HTR-8/SVneo (cell line): ENCODE measurements around the gene LRRC39.

Source experiments
- DNase-seq: peaks from one replicate; pipeline ENCODE4 v3.0.0; 2011; ENCODE audit warnings: low spot score, mixed read lengths; ENCODE audit not compliant: insufficient read length
- FAIRE-seq: peaks from 2 replicates; lab custom pipeline; 2011; peaks lifted over from hg19 to GRCh38; lab: Jason Lieb, UNC

Gene LRRC39

GRCh38 chr1:100152271-100152670 lies 25.8 kb downstream of the LRRC39 start:
- FAIRE-seq: no peak

GRCh38 chr1:100151679-100152078 lies 26.4 kb downstream of the LRRC39 start:
- FAIRE-seq: no peak

More at GRCh38 chr1:100152271-100152670, 25.8 kb downstream of the LRRC39 start:
- no peak for DNase-seq

GRCh38 chr1:100147875-100148274 lies 30.2 kb downstream of the LRRC39 start:
- DNase-seq (no peak), FAIRE-seq (no peak)

More at GRCh38 chr1:100151679-100152078, 26.4 kb downstream of the LRRC39 start:
- no peak for DNase-seq

- no peak for DNase-seq
- FAIRE-seq: no peak
Observed at GRCh38 chr1:100146958-100147357, 31.1 kb downstream of the LRRC39 start.

- DNase-seq: no peak
- FAIRE-seq: no peak
Observed at GRCh38 chr1:100145116-100145515, 32.9 kb downstream of the LRRC39 start.

GRCh38 chr1:100142343-100142742 lies 35.7 kb downstream of the LRRC39 start:
- FAIRE-seq (no peak), DNase-seq (no peak)

GRCh38 chr1:100141192-100141591 lies 36.9 kb downstream of the LRRC39 start:
- DNase-seq: no peak
- FAIRE-seq: no peak

- DNase-seq (no peak), FAIRE-seq (no peak)
Observed at GRCh38 chr1:100137602-100138001, 40.5 kb downstream of the LRRC39 start.

- FAIRE-seq (no peak), DNase-seq (no peak)
Observed at GRCh38 chr1:100134872-100135271, 43.2 kb downstream of the LRRC39 start.

GRCh38 chr1:100132566-100133477 lies 45.2 kb downstream of the LRRC39 start, which contains the start of the genes SASS6 and TRMT13:
Gene SASS6, minus strand, starts transcription at chr1:100132930. Its CDS starts 116 bp downstream, at chr1:100132814.
Gene TRMT13, plus strand, starts transcription at chr1:100133163. Its CDS starts 6 bp downstream, at chr1:100133169.
- DNase-seq (peak; percentile 75), FAIRE-seq (no peak)

- FAIRE-seq: no peak
- DNase-seq: no peak
Observed at GRCh38 chr1:100131623-100132022, 46.4 kb downstream of the LRRC39 start.

- no peak for FAIRE-seq
Observed at GRCh38 chr1:100130552-100131077, 47.4 kb downstream of the LRRC39 start.

GRCh38 chr1:100127226-100127625 lies 50.8 kb downstream of the LRRC39 start:
- FAIRE-seq (no peak), DNase-seq (no peak)

More at GRCh38 chr1:100130552-100131077, 47.4 kb downstream of the LRRC39 start:
- no peak for DNase-seq

GRCh38 chr1:100122177-100122576 lies 55.9 kb downstream of the LRRC39 start:
- DNase-seq: no peak
- FAIRE-seq: no peak

GRCh38 chr1:100115524-100115923 lies 62.5 kb downstream of the LRRC39 start:
- DNase-seq (no peak), FAIRE-seq (no peak)

GRCh38 chr1:100109554-100110066 lies 68.4 kb downstream of the LRRC39 start:
- DNase-seq (no peak), FAIRE-seq (no peak)

- FAIRE-seq (no peak), DNase-seq (no peak)
Observed at GRCh38 chr1:100107696-100108095, 70.4 kb downstream of the LRRC39 start.

GRCh38 chr1:100101564-100101963 lies 76.5 kb downstream of the LRRC39 start:
- DNase-seq (no peak), FAIRE-seq (no peak)

GRCh38 chr1:100100202-100100601 lies 77.9 kb downstream of the LRRC39 start:
- no peak for FAIRE-seq
- DNase-seq: no peak
